H1 (cell line): ENCODE results near the gene MYO5A. TPM values are rescaled to one million over a fixed set of nuclear protein-coding genes. Genes with fewer than 3 reads are reported as not detected.

Experiments
- ATF2 ChIP-seq: IDR thresholded peaks from 2 replicates; pipeline ENCODE4 v1.6.1; 2012; ENCODE audit warnings: low read length, inconsistent platforms
- EZH2 ChIP-seq: fragments of 200-600 bp; sonication (generic); IDR thresholded peaks from 2 replicates; pipeline ENCODE4 v1.7.1; 2012; ENCODE audit warnings: low read depth, mild to moderate bottlenecking, moderate library complexity, low read length, inconsistent platforms; ENCODE audit not compliant: severe bottlenecking
- GABPA ChIP-seq: IDR thresholded peaks from 2 replicates; pipeline ENCODE4 v1.6.1; 2011; ENCODE audit warnings: mild to moderate bottlenecking, low read length, moderate library complexity, borderline replicate concordance; ENCODE audit not compliant: insufficient read depth
- MAFK ChIP-seq: IDR thresholded peaks from 2 replicates; pipeline ENCODE4 v1.6.1; 2012; ENCODE audit warnings: low read depth, mild to moderate bottlenecking, improper control_type of control experiment, low read length
- NANOG ChIP-seq: IDR thresholded peaks from 2 replicates; pipeline ENCODE4 v1.6.1; 2011; ENCODE audit warnings: low read length, low read depth, mild to moderate bottlenecking, inconsistent platforms; ENCODE audit not compliant: insufficient read depth, poor library complexity, severe bottlenecking
- RFX5 ChIP-seq: IDR thresholded peaks from 2 replicates; pipeline ENCODE4 v1.6.1; 2011; ENCODE audit warnings: low read depth, low read length, improper control_type of control experiment, borderline replicate concordance
- RNF2 ChIP-seq: fragments of 200-900, 300-1000 bp; sonication (generic); IDR thresholded peaks from 2 replicates; pipeline ENCODE4 v1.7.1; 2016; ENCODE audit warnings: borderline replicate concordance, low read depth, mild to moderate bottlenecking, antibody characterized with exemption, low read length; ENCODE audit not compliant: poor library complexity, severe bottlenecking; ENCODE audit errors: missing control alignments
- SAP30 ChIP-seq: fragments of 300-600 bp; sonication (generic); IDR thresholded peaks from 2 replicates; pipeline ENCODE4 v1.7.1; 2012; ENCODE audit warnings: low read length, moderate library complexity, mild to moderate bottlenecking, inconsistent platforms; ENCODE audit not compliant: insufficient read depth, insufficient replicate concordance
- SP1 ChIP-seq: IDR thresholded peaks from 2 replicates; pipeline ENCODE4 v1.6.1; 2011; ENCODE audit warnings: low read depth, low read length
- TBP ChIP-seq: IDR thresholded peaks from 2 replicates; pipeline ENCODE4 v1.6.1; 2011; ENCODE audit warnings: low read depth, low read length, improper control_type of control experiment
- TEAD4 ChIP-seq: IDR thresholded peaks from 2 replicates; pipeline ENCODE4 v1.6.1; 2012; ENCODE audit warnings: low read depth, low read length, inconsistent platforms, mixed read lengths
- polyA plus RNA-seq, 7 experiments: library from polyadenylated mRNA; depleted of rRNA in 3 of 7; stranded (reverse) in 5 of 7; unstranded in 2 of 7; fragments of >200 nt in 5 of 7; fragments of 200-250 nt in 2 of 7; gene quantifications; 1 replicate in 5 of 7; 2 replicates in 1 of 7; 4 replicates in 1 of 7; pipeline versions ENCODE4 v1.2.1 to v1.2.3, GENCODE V29; 2011 to 2013; ENCODE audit warnings: missing spikeins in 2 of 7, mixed read lengths in 2 of 7
- total RNA-seq: library from RNA; stranded (reverse); fragmentation: NEBNext Ultra II Directional; extraction: Animal tissue kit (Norgen Biotek cat#: 25700); gene quantifications from 2 replicates; pipeline ENCODE4 v1.2.1, GENCODE V29; 2021

The MYO5A gene
- total and polyA plus RNA-seq, 2 of the 8 experiments (the other 6 are each of a cell fraction or from before 2014, with no cell fraction given): 11.4 to 24.7 TPM

DNA sequence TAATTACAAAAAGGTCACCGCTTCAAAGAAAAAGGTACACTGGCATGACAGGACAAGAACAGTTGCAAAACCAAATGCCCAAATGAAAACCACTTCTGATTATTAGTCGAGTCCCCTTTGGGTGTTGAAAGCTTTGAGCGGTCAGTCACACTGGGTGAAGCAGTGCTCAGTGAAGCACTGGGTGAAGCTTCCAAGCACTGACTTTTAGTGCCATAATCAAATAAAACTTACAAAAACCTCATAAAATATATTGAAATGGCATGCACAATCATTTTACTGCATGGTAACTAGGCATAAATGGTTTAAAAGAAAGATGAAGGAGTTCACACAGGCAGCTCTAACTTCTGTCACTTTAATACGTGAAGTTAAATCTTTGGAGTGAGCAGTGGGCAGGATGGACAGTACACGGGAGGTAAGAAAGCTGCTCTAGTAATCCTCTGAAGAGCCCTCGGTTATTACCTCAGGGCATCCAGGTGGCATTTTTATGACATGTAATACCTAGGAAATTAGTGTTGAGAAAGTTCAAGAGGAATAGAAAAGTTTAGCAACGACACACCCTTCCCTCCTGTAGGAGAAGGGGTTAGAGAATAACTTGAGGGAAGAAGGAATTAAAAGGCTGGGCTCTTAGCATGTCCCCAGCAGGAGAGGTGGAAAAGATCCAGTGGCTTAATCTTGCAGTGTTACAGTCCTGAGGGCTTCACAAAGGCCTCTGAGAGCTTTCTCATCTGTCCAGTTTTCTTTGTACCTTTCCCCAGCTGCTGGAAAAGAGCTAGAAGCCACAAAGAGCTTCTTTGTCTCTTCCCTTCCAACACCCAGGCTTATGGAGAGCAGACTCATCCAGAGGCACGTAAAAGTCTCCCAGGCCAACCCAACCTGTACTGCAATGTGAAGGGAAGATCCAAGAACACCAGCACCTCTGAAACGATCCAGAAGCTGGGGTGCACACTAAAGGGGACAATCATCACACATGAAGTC lies 168.2 kb downstream of the MYO5A start (continued):
- TF ChIP-seq SAP30 (no peak), SP1 (no peak), NANOG (no peak), RFX5 (no peak), TEAD4 (no peak), TBP (no peak), ATF2 (no peak), EZH2 (no peak), RNF2 (no peak), MAFK (no peak), GABPA (no peak)
